ENCODE results near the gene RERE.

- TF ChIP-seq CTCF (IDR thresholded peaks at IDR 0.05) (no peak), POLR2A (IDR thresholded peaks at IDR 0.05) (no peak)
These were observed 5.8 kb upstream of the RERE start for GRCh38 chr1:8823295-8823664.
